SHP77 treated with DMSO at 0.1 percent for 48 hours (cell line): Measurements from ENCODE around the gene CYFIP1.

Experiments
- DNase-seq: peaks from one replicate; lab custom pipeline; 2025; lab: John Stamatoyannopoulos, UW

The CYFIP1 gene

GRCh38 chr15:22889146-22889818 lies 90.9 kb downstream of the CYFIP1 start:
- DNase-seq = no peak

- DNase-seq = no peak
These were observed 91.9 kb downstream of the CYFIP1 start for GRCh38 chr15:22888120-22888859.

GRCh38 chr15:22887157-22887951 lies 92.8 kb downstream of the CYFIP1 start:
- DNase-seq = no peak

GRCh38 chr15:22885120-22885519 lies 95.0 kb downstream of the CYFIP1 start:
- DNase-seq = no peak

GRCh38 chr15:22884344-22884743 lies 95.8 kb downstream of the CYFIP1 start:
- no peak for DNase-seq

- DNase-seq = no peak
These were observed 97.0 kb downstream of the CYFIP1 start for GRCh38 chr15:22883196-22883595.

- DNase-seq = no peak
These were observed 98.3 kb downstream of the CYFIP1 start for GRCh38 chr15:22881739-22882440.

- DNase-seq = no peak
These were observed 99.0 kb downstream of the CYFIP1 start for GRCh38 chr15:22880981-22881738.

- no peak for DNase-seq
These were observed 99.8 kb downstream of the CYFIP1 start for GRCh38 chr15:22880068-22880980.

GRCh38 chr15:22878103-22878502 lies 102.1 kb downstream of the CYFIP1 start:
- peak; percentile 74 for DNase-seq

- no peak for DNase-seq
These were observed 102.6 kb downstream of the CYFIP1 start for GRCh38 chr15:22877607-22878006.

GRCh38 chr15:22877117-22877516 lies 103.1 kb downstream of the CYFIP1 start:
- DNase-seq = no peak

GRCh38 chr15:22874966-22875365 lies 105.2 kb downstream of the CYFIP1 start:
- no peak for DNase-seq

GRCh38 chr15:22874256-22874655 lies 105.9 kb downstream of the CYFIP1 start:
- no peak for DNase-seq

GRCh38 chr15:22873841-22874240 lies 106.3 kb downstream of the CYFIP1 start:
- no peak for DNase-seq

GRCh38 chr15:22872936-22873701 lies 107.0 kb downstream of the CYFIP1 start:
- DNase-seq = no peak

- DNase-seq = no peak
These were observed 108.6 kb downstream of the CYFIP1 start for GRCh38 chr15:22871481-22872086.

- DNase-seq = no peak
These were observed 109.3 kb downstream of the CYFIP1 start for GRCh38 chr15:22870865-22871264.

GRCh38 chr15:22869856-22870255 lies 110.3 kb downstream of the CYFIP1 start:
- no peak for DNase-seq
